ENCODE results near the gene PLA2G6.
"Not testable (repeated sequence)": the region's sequence is repeated elsewhere in the genome, so short reads cannot be mapped to it uniquely, and the experiment has no call there.

Gene PLA2G6

GRCh38 chr22:38191731-38192474 lies 10.3 kb upstream of the PLA2G6 start:
- DNase-seq (ENCODE audit: low read depth in 2 of 2) = no peak

DNA sequence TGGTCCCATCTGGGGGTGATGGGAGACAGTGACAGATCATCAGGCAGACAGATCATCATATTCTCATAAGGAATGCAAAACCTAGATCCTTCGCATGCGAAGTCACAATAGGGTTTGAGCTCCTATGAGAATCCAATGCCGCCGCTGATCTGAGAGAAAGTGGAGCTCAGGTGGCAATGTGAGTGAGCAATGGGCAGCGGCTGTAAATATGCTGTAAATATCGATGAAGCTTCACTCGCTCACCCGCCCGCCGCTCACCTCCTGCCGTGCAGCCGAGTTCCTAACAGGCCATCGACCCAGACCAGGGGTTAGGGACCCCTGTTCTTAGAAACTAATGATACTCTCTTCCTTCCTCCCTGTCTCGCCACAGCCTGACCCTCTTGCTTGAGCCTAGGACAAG lies 9.4 kb upstream of the PLA2G6 start:
- no peak for DNase-seq (ENCODE audit: low read depth in 2 of 2)

- no peak for DNase-seq (ENCODE audit: low read depth in 2 of 2)
Measured at GRCh38 chr22:38190581-38190980, 9.0 kb upstream of the PLA2G6 start.

DNA sequence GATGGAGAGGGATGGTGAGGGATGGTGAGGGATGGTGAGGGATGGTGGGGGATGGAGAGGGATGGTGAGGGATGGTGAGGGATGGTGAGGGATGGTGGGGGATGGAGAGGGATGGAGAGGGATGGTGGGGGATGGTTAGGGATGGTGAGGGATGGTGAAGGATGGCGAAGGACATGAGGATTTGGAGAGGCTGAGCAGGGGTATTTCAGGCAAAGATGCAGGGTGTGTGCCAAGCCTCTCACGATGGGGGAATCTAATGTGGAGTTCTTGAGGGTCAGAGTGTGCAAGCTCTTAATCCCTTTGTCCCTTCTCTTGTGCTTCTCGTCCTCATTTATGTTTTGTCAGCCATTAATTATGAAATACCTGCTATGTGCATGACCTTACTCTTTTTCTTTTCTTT lies 7.5 kb upstream of the PLA2G6 start:
- DNase-seq (ENCODE audit: low read depth in 2 of 2) = no peak

GRCh38 chr22:38187413-38188212 lies 6.0 kb upstream of the PLA2G6 start:
- DNase-seq (ENCODE audit: low read depth in 2 of 2) = no peak

DNA sequence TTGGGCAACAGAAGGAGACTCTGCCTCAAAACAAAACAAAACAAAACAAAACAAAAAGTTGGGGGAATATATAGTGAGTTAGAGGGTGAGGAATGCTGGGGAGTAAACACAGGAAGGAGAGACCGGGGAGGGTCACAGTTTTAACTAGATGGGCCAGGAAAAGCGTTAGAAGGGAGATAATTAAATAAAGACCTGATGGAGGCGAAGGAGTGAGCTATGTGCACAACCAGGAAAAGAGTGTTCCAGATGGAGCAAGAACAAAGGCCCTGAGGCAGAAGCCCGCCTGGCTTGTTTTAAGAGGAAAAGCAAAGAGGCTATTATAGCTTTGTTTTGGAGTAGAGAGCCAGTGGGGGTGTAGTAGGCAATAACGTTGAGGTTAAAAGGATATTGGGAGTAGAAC lies 4.8 kb upstream of the PLA2G6 start:
- DNase-seq (ENCODE audit: low read depth in 2 of 2) = no peak

- no peak for DNase-seq (ENCODE audit: low read depth in 2 of 2)
Measured at GRCh38 chr22:38184788-38185187, 3.2 kb upstream of the PLA2G6 start.

DNA sequence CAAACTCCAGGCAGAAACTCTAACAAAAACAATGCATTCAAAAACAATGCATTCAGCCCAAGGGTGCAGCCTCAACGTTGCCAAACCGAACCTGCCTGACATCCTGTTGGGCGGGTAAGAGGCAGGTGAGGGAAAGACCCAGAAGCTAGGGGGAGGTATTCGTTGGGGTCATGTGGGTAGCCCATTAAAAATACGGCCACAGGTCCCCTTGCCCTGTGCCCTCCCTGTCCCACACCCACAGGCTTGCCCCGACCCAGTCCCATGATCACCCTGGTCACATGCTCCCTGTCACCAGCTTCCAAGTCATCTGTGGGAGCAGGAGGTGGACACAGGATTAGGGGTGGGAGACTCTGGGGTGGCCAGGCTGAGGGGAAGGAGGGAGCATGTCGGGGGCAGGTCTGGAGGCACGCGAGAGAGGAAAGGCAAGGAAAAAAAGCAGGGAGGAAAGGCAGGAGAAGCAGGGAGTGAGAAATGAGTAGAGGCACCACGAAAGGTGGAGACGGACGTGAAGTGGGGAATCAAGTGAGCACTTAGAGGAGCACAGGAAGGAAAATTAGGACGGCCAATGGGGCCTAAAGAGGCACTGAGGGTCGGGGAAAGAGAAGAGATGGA lies 683 bp downstream of the PLA2G6 start:
- no peak for DNase-seq (ENCODE audit: low read depth in 2 of 2)

- not testable (repeated sequence) for DNase-seq (ENCODE audit: low read depth in 2 of 2)
Measured at GRCh38 chr22:38178605-38178937, 3.1 kb downstream of the PLA2G6 start.

DNA sequence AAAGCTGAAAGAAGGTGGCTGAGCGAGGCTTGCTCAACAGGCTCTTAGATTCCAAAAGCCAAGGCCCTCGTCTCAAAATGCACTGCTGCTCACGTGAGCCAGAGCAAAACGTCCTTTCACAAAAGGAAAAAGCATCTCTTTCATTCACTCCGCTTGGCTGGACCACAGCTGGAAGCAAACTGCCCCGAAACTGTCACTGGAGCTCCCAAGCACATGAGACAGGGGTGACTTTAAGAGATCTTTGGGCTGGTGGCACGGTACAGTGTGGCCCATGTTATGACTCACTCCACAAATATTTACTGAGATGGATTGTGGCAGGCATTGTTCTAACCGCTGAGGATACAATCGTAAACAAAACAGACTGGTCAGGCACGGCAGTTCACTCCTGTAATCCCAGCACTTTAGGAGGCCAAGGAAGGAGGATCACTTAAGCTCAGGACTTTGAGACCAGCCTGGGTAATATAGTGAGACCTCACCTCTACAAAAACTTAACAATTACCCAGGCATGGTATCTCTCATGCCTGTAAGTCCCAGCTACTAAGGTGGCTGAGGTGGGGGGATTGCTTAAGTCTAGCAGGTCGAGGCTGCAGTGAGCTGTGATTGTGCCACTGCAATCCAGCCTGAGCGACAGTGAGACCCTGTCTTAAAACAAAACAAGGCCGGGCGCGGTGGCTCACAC lies 3.6 kb downstream of the PLA2G6 start:
- no peak for DNase-seq (ENCODE audit: low read depth in 2 of 2)

DNA sequence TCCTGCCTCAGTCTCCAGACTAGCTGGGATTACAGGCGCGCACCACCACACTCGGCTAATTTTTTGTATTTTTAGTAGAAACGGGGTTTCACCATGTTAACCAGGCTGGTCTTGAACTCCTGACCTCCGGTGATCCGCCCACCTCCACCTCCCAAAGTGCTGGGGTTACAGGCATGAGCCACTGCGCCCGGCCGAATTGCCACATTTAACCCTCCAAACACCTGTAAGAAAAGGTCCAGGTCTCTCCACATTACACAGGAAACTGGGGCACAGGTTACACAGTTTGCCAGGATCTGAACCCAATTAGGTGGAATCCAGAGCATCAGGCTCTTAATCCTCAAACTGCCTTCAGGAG lies 4.1 kb downstream of the PLA2G6 start:
- not testable (repeated sequence) for DNase-seq (ENCODE audit: low read depth in 2 of 2)

DNA sequence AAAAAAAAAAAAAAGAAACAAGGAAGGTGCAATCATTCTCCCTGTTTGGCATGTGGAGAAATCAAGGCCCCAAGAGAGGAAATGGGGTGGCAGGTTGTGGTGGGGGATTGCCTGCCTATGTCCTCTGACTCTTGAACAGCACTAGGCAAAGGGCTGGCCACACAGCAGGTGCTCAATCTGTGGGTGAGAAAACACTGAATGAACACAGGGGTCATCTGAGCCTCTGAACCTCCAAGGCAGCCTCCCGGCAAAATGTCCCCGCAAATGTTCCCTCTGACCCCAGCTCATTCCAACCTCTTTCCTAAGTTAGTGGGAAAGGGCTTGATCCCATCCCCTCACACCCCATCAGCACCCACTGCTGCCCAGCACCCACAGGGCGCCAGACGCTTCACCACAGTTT lies 4.6 kb downstream of the PLA2G6 start:
- no peak for DNase-seq (ENCODE audit: low read depth in 2 of 2)

DNA sequence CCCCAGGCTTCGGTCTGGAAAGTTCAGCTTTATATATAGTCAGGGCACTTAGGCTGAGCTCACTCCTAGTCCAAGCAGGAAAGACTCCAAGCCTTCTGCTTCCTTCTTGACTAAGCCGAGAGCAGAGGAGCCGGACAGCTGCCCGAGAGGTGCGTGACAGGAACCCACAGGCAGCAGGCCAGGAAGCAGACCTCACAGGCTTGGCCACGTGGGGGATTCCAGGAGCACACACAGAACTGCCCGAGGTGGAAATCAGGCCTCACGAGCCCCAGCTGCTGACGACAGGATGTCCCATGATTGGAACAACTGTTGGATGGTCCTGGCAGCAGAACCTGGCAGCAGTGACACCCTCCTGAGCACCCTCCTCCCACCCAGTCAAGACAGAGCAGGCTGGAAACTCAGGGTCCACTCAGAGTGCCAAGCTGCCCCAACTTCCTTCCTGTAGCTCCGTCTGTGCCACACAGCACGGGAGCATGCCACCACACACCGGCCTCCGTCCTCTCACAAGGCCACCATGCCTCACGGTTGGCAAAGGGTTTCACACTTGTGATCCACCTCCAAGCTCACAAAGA lies 5.4 kb downstream of the PLA2G6 start:
- DNase-seq (ENCODE audit: low read depth in 2 of 2) = no peak

DNA sequence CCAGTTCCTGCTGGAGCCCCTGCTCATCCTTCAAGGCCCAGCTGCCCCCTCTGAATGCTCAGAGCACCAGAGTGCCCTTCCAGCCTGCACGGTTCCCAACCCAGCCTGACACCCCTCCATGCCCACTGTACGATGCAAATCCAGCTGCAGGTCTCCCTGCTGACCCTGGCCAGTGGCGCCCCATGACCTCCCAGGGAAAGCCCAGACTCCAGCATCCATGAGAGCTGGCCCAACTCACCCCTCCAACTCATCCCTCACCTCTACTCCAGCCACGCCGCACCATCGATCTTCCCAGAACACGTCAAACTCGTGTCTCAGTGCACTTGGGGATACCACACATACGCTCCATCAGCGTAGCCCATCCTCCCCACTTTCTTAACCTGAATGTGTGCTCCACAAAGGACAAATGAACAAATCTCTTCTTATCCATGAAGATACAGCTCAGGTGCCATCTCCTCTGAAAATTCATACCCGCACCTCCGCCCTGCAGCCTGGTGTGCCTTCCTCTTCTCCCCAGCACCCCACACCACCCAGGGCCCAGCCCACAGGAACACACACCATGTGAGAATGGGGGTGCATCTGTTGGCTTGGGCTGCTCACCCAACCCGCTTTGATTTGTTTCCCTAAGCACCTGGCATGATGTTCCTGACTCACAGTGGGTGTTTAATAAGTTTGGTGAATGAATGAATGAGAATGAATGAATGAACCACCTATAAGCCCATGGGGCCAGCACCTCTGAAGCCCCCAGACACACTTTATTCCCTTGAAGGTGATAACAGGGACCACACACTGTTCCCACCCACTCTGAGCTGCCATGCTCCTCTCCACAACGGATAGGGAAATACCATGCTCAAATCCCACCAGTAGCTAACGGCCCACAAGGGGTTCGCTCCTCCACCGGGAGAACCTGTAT lies 6.2 kb downstream of the PLA2G6 start:
- no peak for DNase-seq (ENCODE audit: low read depth in 2 of 2)

- DNase-seq (ENCODE audit: low read depth in 2 of 2) = no peak
Measured at GRCh38 chr22:38174626-38175025, 7.0 kb downstream of the PLA2G6 start.

DNA sequence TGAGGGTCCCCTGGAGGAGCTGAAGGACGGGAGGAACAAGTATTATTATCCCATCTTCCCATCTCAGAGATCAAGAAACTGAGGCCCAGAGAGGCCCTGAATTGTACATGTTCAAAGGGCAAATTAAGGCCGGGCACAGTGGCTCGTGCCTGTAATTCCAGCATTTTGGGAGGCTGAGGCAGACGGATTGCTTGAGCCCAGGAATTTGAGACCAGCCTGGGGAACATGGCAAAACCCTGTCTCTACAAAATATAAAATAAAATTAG lies 8.1 kb downstream of the PLA2G6 start:
- no peak for DNase-seq (ENCODE audit: low read depth in 2 of 2)

- DNase-seq (ENCODE audit: low read depth in 2 of 2) = no peak
Measured at GRCh38 chr22:38172832-38173640, 8.6 kb downstream of the PLA2G6 start.

DNA sequence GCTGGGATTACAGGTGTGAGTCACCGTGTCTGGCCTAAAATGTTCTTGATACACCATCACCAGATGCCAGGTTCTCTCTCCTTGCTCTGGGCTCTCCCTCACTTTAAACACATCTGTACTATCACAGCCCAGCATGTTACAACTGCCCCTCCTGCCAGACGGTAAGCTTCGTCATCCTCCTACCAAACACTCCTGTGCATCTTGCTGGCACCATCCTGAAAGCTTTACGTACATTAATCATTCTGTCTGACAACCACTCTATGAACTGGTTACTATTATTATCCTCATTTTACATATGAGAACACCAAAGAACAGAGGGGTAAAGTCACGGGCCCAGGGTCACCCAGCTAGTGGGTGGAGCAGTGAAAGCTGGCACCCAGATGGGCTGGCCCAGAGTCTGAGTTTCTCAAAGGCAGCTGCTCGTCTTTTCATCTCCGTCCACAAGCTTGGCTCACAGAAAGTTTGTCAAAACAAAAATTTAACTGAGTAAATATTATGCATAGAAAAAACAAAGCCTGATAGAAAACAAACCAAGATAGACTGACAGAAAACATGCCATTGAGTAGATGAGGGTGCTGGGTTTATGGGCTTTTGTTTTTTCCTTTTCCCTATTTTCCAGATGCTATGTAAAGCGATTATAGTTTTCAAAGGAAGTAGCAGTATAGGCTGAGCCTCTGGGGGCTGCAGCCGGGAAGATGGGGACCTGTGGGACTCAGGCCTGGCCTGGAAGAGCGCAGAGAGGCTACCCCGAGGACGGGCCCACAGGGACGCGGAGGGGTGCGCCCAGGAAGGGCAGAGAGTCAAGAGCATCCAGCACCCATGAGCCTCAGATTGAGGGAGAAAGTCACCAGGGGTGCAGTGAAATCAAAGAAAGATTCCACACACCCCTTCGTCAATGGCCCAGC lies 9.5 kb downstream of the PLA2G6 start:
- no peak for DNase-seq (ENCODE audit: low read depth in 2 of 2)

DNA sequence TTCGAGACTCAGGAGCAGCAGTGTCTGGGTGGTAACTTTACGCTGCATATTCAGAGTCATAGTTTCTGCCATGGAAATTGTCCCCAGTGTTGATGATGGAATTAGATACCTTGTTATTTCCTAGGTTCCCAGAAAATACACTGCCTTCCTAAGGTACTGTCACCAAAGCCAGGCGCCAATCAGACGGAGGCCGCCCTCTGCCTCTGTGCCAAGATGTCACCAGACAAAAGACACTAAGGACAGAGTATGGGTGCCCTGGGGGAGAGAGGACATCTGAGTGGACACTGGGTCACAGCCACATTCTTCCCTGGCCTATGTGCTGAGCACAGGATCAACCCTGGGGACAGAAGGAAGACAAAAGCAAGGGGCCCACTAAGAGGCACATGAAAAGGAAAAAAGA lies 11.2 kb downstream of the PLA2G6 start:
- DNase-seq (ENCODE audit: low read depth in 2 of 2) = no peak

GRCh38 chr22:38169116-38169515 lies 12.5 kb downstream of the PLA2G6 start:
- no peak for DNase-seq (ENCODE audit: low read depth in 2 of 2)
